Breast epithelium (tissue), 4 donors: ENCODE data around the gene GCC1. TPM values are rescaled to one million over a fixed set of nuclear protein-coding genes. Genes with fewer than 3 reads are reported as not detected.

Experiments
- DNase-seq, 2 donors: peaks; one replicate each; pipeline ENCODE4 v3.0.0-alpha.2; 2019; ENCODE audit warnings: low spot score in 2 of 2
- H3K27ac ChIP-seq, 2 donors: fragments of 200-600 bp; sonication (generic) in 1 of 2; one replicate each; pipeline ENCODE4 v1.5.1; 2016 to 2019; ENCODE audit warnings: mild to moderate bottlenecking in 1 of 2
- H3K27me3 ChIP-seq, 2 donors: fragments of 200-600 bp; sonication (generic) in 1 of 2; one replicate each; pipeline versions ENCODE4 v1.5.1 to v1.6.0; 2017 to 2019; ENCODE audit warnings: control low read depth in 1 of 2, mild to moderate bottlenecking in 1 of 2
- H3K36me3 ChIP-seq: fragments of 200-600 bp; one replicate; pipeline ENCODE4 v1.5.1; 2019
- H3K4me1 ChIP-seq, 2 donors: fragments of 200-600 bp; sonication (generic); one replicate each; pipeline ENCODE4 v1.5.1; 2016 to 2019; ENCODE audit warnings: control low read depth in 1 of 2
- H3K4me3 ChIP-seq, 3 donors: fragments of 200-600 bp; sonication (generic); 1 replicate in 2 of 3; 2 replicates in 1 of 3; pipeline ENCODE4 v1.5.1; 2016 to 2019; ENCODE audit warnings: mild to moderate bottlenecking in 3 of 3, moderate library complexity in 2 of 3
- H3K9me3 ChIP-seq, 2 donors: fragments of 200-600 bp; sonication (generic) in 1 of 2; one replicate each; pipeline ENCODE4 v1.5.1; 2016 to 2019; ENCODE audit warnings: control low read depth in 1 of 2
- CTCF ChIP-seq, 3 donors: fragments of 450-650 bp; IDR thresholded peaks; one replicate each; pipeline ENCODE4 v1.5.1; 2016 to 2017; ENCODE audit warnings: antibody characterized with exemption in 3 of 3, mild to moderate bottlenecking in 3 of 3, moderate library complexity in 3 of 3
- POLR2A ChIP-seq: fragments of 450-650 bp; IDR thresholded peaks from one replicate; pipeline ENCODE4 v1.6.1; 2016; ENCODE audit warnings: antibody characterized with exemption, mild to moderate bottlenecking, moderate library complexity
- POLR2AphosphoS5 ChIP-seq, 3 donors: sonication (generic); formaldehyde crosslinking; IDR thresholded peaks; one replicate each; pipeline ENCODE4 v1.6.1; 2017; ENCODE audit warnings: antibody characterized with exemption in 3 of 3
- intact Hi-C: fragments of 100-400 bp; cut with DNase I; formaldehyde crosslinking; loops from one replicate; pipeline ENCODE4 v1.15.1; 2023; ENCODE audit warnings: low total_unique reads
- total RNA-seq, 3 donors: library from RNA; depleted of rRNA; stranded (reverse); fragments of >200 nt; gene quantifications; one replicate each; pipeline ENCODE4 v1.1.0, GENCODE V29; 2016

GCC1 gene
- total RNA-seq, 3 donors from 2014 or later = 17.8 to 23.6 (median 19.0) TPM

GRCh38 chr7:127616724-127617123 lies 31.3 kb upstream of the GCC1 start:
- H3K27me3 ChIP-seq = peaks cover 3 to 60% of the 10 kb centered on the region in 2 donors
- H3K27ac ChIP-seq = no peak overlapping the region
- no peaks in the 10 kb centered on the region for H3K4me1 ChIP-seq
- H3K9me3 ChIP-seq = no peaks in the 10 kb centered on the region
- H3K36me3 ChIP-seq = no peaks in the 10 kb centered on the region
- H3K4me3 ChIP-seq = no peak overlapping the region
- intact Hi-C loops = no loop called here
- DNase-seq = no peak
- TF ChIP-seq POLR2AphosphoS5 (IDR thresholded peaks at IDR 0.05) (no peak), POLR2A (no peak), CTCF (IDR thresholded peaks at IDR 0.05) (no peak)

DNA sequence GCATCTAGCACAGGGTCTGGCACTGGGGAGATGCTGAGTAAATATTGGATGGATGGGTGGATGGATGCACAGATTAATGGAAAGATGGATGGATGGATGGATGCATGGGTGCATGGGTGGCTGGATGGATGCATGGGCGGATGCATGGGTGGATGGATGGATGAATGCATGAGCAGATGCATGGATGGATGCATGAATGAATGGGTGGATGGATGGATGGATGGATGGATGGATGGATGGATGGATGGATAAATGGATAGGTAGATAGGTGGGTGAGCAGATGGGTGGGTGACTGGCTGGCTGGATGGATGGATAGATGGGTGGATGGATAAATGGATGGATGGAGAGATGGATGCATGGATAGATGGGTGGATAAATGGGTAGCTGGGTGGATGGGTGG lies 26.9 kb upstream of the GCC1 start:
- Histone ChIP-seq H3K27ac (no peak overlapping the region), H3K9me3 (peaks cover 16 to 17% of the 10 kb centered on the region in 2 donors), H3K36me3 (no peaks in the 10 kb centered on the region), H3K27me3 (peaks cover 0 to 22% of the 10 kb centered on the region in 2 donors), H3K4me3 (no peak overlapping the region), H3K4me1 (no peaks in the 10 kb centered on the region)
- intact Hi-C loops = no loop called here
- TF ChIP-seq POLR2A (no peak), CTCF (IDR thresholded peaks at IDR 0.05) (no peak), POLR2AphosphoS5 (IDR thresholded peaks at IDR 0.05) (no peak)
- no peak for DNase-seq

DNA sequence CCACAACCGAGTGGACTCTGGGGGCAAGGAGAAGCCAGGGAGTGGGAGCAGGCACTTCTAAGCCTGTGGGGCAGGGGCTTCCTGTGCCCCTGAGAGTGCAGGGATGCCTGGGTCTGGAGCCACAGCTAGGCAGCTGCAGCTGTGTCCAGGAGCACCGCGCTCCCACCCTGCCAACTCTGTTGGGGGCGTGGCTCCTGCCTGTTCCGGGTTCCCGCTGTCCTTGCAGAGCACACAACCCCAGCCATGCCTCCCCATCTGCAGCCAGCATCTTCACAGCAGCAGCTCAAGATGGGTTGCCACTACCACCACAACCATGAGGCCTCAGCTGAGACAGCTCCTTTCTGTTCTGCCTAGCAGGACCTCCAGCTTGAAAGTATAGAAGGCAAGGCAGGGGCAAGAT lies 23.9 kb upstream of the GCC1 start:
- peaks cover 0 to under 1% of the 10 kb centered on the region in 2 donors for H3K27me3 ChIP-seq
- H3K27ac ChIP-seq = no peak overlapping the region
- no peaks in the 10 kb centered on the region for H3K4me1 ChIP-seq
- H3K4me3 ChIP-seq = no peak overlapping the region
- intact Hi-C loops = no loop called here
- no peak for TF ChIP-seq POLR2AphosphoS5 (IDR thresholded peaks at IDR 0.05)
- TF ChIP-seq POLR2A = no peak
- TF ChIP-seq CTCF (IDR thresholded peaks at IDR 0.05) = no peak
- H3K36me3 ChIP-seq = no peaks in the 10 kb centered on the region
- H3K9me3 ChIP-seq = peaks cover 16 to 17% of the 10 kb centered on the region in 2 donors
- DNase-seq = no peak

DNA sequence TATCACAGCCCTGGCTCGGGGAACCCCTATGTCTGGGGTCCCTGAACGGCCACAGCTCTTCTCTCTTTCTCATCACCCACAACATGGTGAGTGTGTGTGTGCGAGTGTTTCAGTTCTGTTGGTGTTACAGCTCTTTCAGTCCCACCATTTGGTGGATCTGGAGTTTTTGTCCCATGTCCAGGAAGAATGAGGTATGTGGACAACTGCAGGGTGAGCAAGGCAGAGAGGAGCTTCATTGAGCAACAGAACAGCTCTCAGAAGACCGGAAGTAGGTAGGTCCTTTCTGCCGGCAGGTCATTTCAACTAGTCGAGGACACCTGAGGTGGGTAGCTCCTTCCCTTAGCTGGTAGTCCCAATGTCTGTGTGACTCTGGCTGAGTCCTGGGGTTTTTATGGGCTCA lies 23.1 kb upstream of the GCC1 start:
- no peak for TF ChIP-seq CTCF (IDR thresholded peaks at IDR 0.05)
- no peak for TF ChIP-seq POLR2A
- no peak for TF ChIP-seq POLR2AphosphoS5 (IDR thresholded peaks at IDR 0.05)
- Histone ChIP-seq H3K4me1 (no peaks in the 10 kb centered on the region), H3K27me3 (no peaks in the 10 kb centered on the region), H3K4me3 (no peak overlapping the region), H3K9me3 (peaks cover 16 to 17% of the 10 kb centered on the region in 2 donors), H3K36me3 (no peaks in the 10 kb centered on the region), H3K27ac (no peak overlapping the region)
- DNase-seq = no peak
- intact Hi-C loops = no loop called here

DNA sequence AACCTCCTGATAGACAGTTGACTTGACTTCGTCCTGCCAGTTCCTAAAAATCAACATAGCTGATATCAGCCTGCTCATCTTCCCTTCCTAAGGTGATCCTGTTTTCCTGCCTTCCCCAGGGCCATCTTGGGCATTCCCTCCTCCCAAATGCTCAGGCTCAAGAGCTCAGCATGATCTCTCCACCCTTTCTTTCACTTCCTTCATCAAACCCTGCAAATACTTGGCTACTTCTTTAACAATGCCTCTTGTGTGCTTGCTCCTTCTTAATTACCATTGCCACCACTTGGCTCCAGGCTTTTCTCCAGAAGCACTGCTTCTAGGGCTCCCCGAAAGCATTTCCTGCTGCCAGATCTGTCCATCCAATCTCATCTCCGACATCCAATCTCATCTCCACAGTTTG lies 15.5 kb upstream of the GCC1 start:
- Histone ChIP-seq H3K9me3 (no peaks in the 10 kb centered on the region), H3K4me1 (no peaks in the 10 kb centered on the region), H3K27me3 (no peaks in the 10 kb centered on the region), H3K27ac (no peak overlapping the region), H3K4me3 (no peak overlapping the region), H3K36me3 (no peaks in the 10 kb centered on the region)
- DNase-seq = no peak
- TF ChIP-seq POLR2A (no peak), CTCF (IDR thresholded peaks at IDR 0.05) (no peak), POLR2AphosphoS5 (IDR thresholded peaks at IDR 0.05) (no peak)
- intact Hi-C loops = no loop called here
